K562 (cell line): ENCODE results near the gene PRELID3B. TPM values are rescaled to one million over a fixed set of nuclear protein-coding genes. Genes with fewer than 3 reads are reported as not detected.

ENCODE experiments used
- ATAC-seq: fragments of 200-7000 bp; cut with Tn5 transposase; 3 replicates; pipeline ENCODE4 v1.9.1; 2020; ENCODE audit warnings: moderate library complexity
- BruUV-seq: library from RNA; stranded (reverse); fragments of 400-500 nt; replicated peaks from 2 replicates; lab custom pipeline; 2021; lab: Mats Ljungman, UMichigan
- CTCF ChIA-PET: fragments of 300-600 bp; formaldehyde crosslinking; extraction: SDS; loops from one replicate; lab custom pipeline; 2021; ENCODE audit warnings: low intra/inter-chr PET ratio; lab: Yijun Ruan, JAX
- POLR2A ChIA-PET: fragments of 300-600, 350-650 bp; sonication (Branson Sonifier 250); formaldehyde crosslinking; extraction: SDS; loops from one replicate; lab custom pipeline; 2021; ENCODE audit warnings: antibody characterized with exemption, inconsistent platforms; lab: Yijun Ruan, JAX
- DNase-seq, 4 experiments: peaks; one replicate each; pipeline versions ENCODE4 v3.0.0 to v3.0.0-alpha.2; 2011 to 2018; ENCODE audit warnings: low spot score in 3 of 4, mixed read lengths in 3 of 4; ENCODE audit errors: extremely low read depth in 1 of 4
- FAIRE-seq: peaks from 2 replicates; lab custom pipeline; 2011; peaks lifted over from hg19 to GRCh38; lab: Jason Lieb, UNC
- H2AFZ ChIP-seq: 2 replicates; pipeline ENCODE4 v1.6.0; 2011; ENCODE audit warnings: low read depth, low read length, control low read depth, inconsistent platforms
- H3K27ac ChIP-seq: fragments of 200-600 bp; 3 replicates; pipeline ENCODE4 v1.8.0; 2011; ENCODE audit warnings: low read depth, mild to moderate bottlenecking, control low read depth, inconsistent platforms, low read length, moderate library complexity, mixed read lengths; ENCODE audit errors: extremely low read depth
- H3K27me3 ChIP-seq, 2 experiments: fragments of 300-600 bp in 1 of 2; 2 replicates in 1 of 2; 3 replicates in 1 of 2; pipeline versions ENCODE4 v1.6.0 to v1.8.0; 2011; ENCODE audit warnings: inconsistent platforms in 2 of 2, low read length in 2 of 2, mild to moderate bottlenecking in 1 of 2, mixed read lengths in 1 of 2, moderate library complexity in 1 of 2; ENCODE audit not compliant: control insufficient read depth in 2 of 2, insufficient read depth in 2 of 2
- H3K36me3 ChIP-seq: fragments of 300-600 bp; 3 replicates; pipeline ENCODE4 v1.8.0; 2011; ENCODE audit warnings: mild to moderate bottlenecking, low read length, inconsistent platforms; ENCODE audit not compliant: control insufficient read depth, insufficient read depth
- H3K4me1 ChIP-seq, 2 experiments: fragments of 200-600 bp in 1 of 2; replicated peaks in 1 of 2; 2 replicates in 1 of 2; 3 replicates in 1 of 2; pipeline versions ENCODE4 v1.5.1 to v1.8.0; 2011; ENCODE audit warnings: inconsistent platforms in 2 of 2, low read length in 2 of 2, mild to moderate bottlenecking in 1 of 2, mixed read lengths in 1 of 2, moderate library complexity in 1 of 2; ENCODE audit not compliant: control insufficient read depth in 2 of 2, insufficient read depth in 2 of 2
- H3K4me2 ChIP-seq: 2 replicates; pipeline ENCODE4 v1.6.1; 2011; ENCODE audit warnings: low read length, control low read depth, inconsistent platforms, mixed read lengths; ENCODE audit not compliant: insufficient read depth
- H3K4me3 ChIP-seq: fragments of 200-600 bp; sonication (generic), shearing (Covaris generic); 2 replicates; pipeline ENCODE4 v1.5.1; 2016; ENCODE audit warnings: control low read depth, inconsistent platforms
- H3K79me2 ChIP-seq: fragments of 200-600 bp; 3 replicates; pipeline ENCODE4 v1.8.0; 2011; ENCODE audit warnings: low read length, inconsistent platforms; ENCODE audit not compliant: control insufficient read depth, insufficient read depth
- H3K9ac ChIP-seq, 2 experiments: 2 replicates each; pipeline versions ENCODE4 v1.6.0 to v1.6.1; 2011; ENCODE audit warnings: low read depth in 2 of 2, low read length in 2 of 2, control low read depth in 1 of 2, inconsistent platforms in 1 of 2, mild to moderate bottlenecking in 1 of 2, mixed read lengths in 1 of 2; ENCODE audit not compliant: insufficient read depth in 1 of 2
- H3K9me1 ChIP-seq: one replicate; pipeline ENCODE4 v1.6.0; 2011; ENCODE audit warnings: inconsistent platforms, mild to moderate bottlenecking, low read length, moderate library complexity; ENCODE audit not compliant: control insufficient read depth, insufficient read depth
- H3K9me3 ChIP-seq: replicated peaks from 2 replicates; pipeline ENCODE4 v1.5.1; 2011; ENCODE audit warnings: low read depth, low read length, inconsistent platforms; ENCODE audit not compliant: control insufficient read depth, insufficient read depth
- H4K20me1 ChIP-seq: replicated peaks from 2 replicates; pipeline ENCODE4 v1.6.1; 2011; ENCODE audit warnings: low read length, inconsistent platforms, mixed read lengths; ENCODE audit not compliant: control insufficient read depth, insufficient read depth
- C11orf30 ChIP-seq: fragments of 450-650 bp; IDR thresholded peaks from 2 replicates; pipeline ENCODE4 v1.6.1; 2016; ENCODE audit warnings: low read depth, mild to moderate bottlenecking
- DDX20 ChIP-seq: fragments of 450-650 bp; IDR thresholded peaks from 2 replicates; pipeline ENCODE4 v1.6.1; 2016; ENCODE audit warnings: missing genetic modification characterization, low read depth, mild to moderate bottlenecking, missing compliant biosample characterization, moderate library complexity
- DPF2 ChIP-seq: fragments of 450-650 bp; IDR thresholded peaks from 2 replicates; pipeline ENCODE4 v1.6.1; 2016
- KAT8 ChIP-seq: fragments of 450-650 bp; IDR thresholded peaks from 2 replicates; pipeline ENCODE4 v1.6.1; 2016; ENCODE audit warnings: low read depth, mild to moderate bottlenecking
- NR1H2 ChIP-seq: sonication (generic); formaldehyde crosslinking; IDR thresholded peaks from 2 replicates; pipeline ENCODE4 v1.4.0; 2020; ENCODE audit warnings: mild to moderate bottlenecking, missing genetic modification reagents
- NR2F6 ChIP-seq: fragments of 450-650 bp; formaldehyde crosslinking; IDR thresholded peaks from 2 replicates; pipeline ENCODE4 v1.4.0; 2020; ENCODE audit warnings: mild to moderate bottlenecking
- POLR2A ChIP-seq: fragments of 450-650 bp; conservative IDR thresholded peaks from 2 replicates; pipeline ENCODE4 v1.6.1; 2016
- POLR2B ChIP-seq: fragments of 450-650 bp; IDR thresholded peaks from 2 replicates; pipeline ENCODE4 v1.6.1; 2018; ENCODE audit warnings: low read depth; ENCODE audit not compliant: partially characterized antibody
- SAFB2 ChIP-seq: fragments of 200-400 bp; formaldehyde crosslinking; IDR thresholded peaks from 2 replicates; pipeline ENCODE4 v1.6.1; 2018; ENCODE audit warnings: borderline replicate concordance, low read length, low read depth, moderate library complexity; ENCODE audit not compliant: severe bottlenecking
- SUPT5H ChIP-seq: fragments of 450-650 bp; IDR thresholded peaks from 2 replicates; pipeline ENCODE4 v1.6.1; 2016
- ZFP36 ChIP-seq: fragments of 150-350 bp; IDR thresholded peaks from 2 replicates; pipeline ENCODE4 v1.6.1; 2018; ENCODE audit warnings: low read length, low read depth; ENCODE audit not compliant: partially characterized antibody
- ZNF507 ChIP-seq: conservative IDR thresholded peaks from 2 replicates; pipeline ENCODE4 v1.6.1; 2017; ENCODE audit warnings: missing genetic modification characterization, missing compliant biosample characterization
- WGBS: fragments of 100-300 bp; shearing (Covaris generic); methylation state at CpG from one replicate; pipeline ENCODE4 v1.1.6; 2016; ENCODE audit warnings: low coverage, mixed read lengths; ENCODE audit not compliant: insufficient coverage; ENCODE audit errors: missing lambda C conversion rate; 5-methylcytosine and 5-hydroxymethylcytosine counted together
- in situ Hi-C: fragments of 300-500 bp; cut with MboI; formaldehyde crosslinking; loops from 4 replicates; pipeline ENCODE4 v1.15.0; 2018; ENCODE audit warnings: inconsistent platforms, mixed read lengths
- intact Hi-C: fragments of 100-400 bp; cut with micrococcal nuclease; formaldehyde crosslinking; loops from 2 replicates; pipeline ENCODE4 v1.14.2; 2022
- polyA plus RNA-seq, 8 experiments: library from polyadenylated mRNA; depleted of rRNA in 4 of 8; stranded (reverse) in 5 of 8; unstranded in 3 of 8; fragments of >200 nt; fragmentation: Nextera tagmentation in 2 of 8; fragmentation: Illumina TruSeq in 1 of 8; extraction: Ambion mirVana in 2 of 8; extraction: Trizol in 1 of 8; gene quantifications; 2 replicates each; pipeline versions ENCODE4 v1.2.1 to v1.2.3, GENCODE V29; 2011 to 2014; ENCODE audit warnings: inconsistent platforms in 1 of 8, missing spikeins in 1 of 8
- total RNA-seq, 7 experiments: library from RNA; depleted of rRNA in 6 of 7; stranded (reverse); fragments of >200 nt in 6 of 7; fragmentation: Illumina TruSeq in 2 of 7; extraction: Trizol in 2 of 7; gene quantifications; 2 replicates each; pipeline versions ENCODE4 v1.2.1 to v1.2.3, GENCODE V29; 2011 to 2021; ENCODE audit warnings: low replicate concordance in 1 of 7
- TF ChIP-seq, protein P1 (sequence below): sonication (generic); formaldehyde crosslinking; IDR thresholded peaks from 2 replicates; pipeline ENCODE4 v1.8.0; 2022; ENCODE audit warnings: mild to moderate bottlenecking, missing genetic modification reagents
- TF ChIP-seq, protein P2 (sequence below): fragments of 250-450 bp; sonication (Bioruptor Pico); IDR thresholded peaks from 2 replicates; pipeline ENCODE4 v1.4.0; 2020; ENCODE audit warnings: mild to moderate bottlenecking, moderate library complexity, borderline replicate concordance

PRELID3B gene
- total and polyA plus RNA-seq, 9 of the 15 experiments (the other 6 are each of a cell fraction or from before 2014, with no cell fraction given): 77.0 to 186 (median 101) TPM

DNA sequence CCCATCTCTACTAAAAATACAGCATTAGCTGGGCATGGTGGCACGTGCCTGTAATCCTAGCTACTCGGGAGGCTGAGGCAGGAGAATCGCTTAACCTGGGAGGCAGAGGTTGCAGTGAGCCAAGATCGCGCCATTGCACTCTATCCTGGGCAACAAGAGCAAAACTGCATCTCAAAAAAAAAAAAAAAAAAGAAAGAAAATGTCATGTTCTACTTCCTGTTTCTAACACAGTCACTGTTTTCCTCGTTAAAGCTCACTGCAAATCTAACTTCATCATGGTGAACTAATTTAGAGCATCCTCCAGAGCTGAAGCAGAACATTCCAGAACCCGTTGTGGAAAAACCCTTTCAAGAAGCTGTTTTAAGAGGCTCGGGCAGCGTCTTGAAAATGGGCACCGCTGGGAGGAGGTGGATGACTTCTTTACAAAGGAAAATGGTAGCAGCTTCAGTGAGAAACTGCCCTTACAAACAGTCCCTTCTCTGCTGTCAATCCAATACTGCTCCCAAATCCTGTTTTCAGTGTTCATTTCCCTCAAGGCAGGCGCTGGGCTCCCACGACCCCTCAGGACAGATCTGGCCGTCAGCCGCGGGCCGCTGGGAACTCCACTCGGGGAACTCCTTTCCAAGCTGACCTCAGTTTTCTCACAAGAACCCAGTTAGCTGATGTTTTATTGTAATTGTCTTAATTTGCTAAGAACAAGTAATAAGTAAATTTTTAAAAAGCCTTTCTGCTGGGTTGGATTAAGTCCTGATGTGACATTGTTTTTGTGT is 48.0 kb downstream of the PRELID3B start:
- ATAC-seq (no peak), DNase-seq (no peak), FAIRE-seq (no peak)
- in situ Hi-C loops: no loop called here
- no peaks in the 10 kb centered on the region for H3K9me1 ChIP-seq
- BruUV-seq: TSS peak; percentile 45
- H3K4me3 ChIP-seq: no peak overlapping the region
- H3K27ac ChIP-seq: no peak overlapping the region
- CTCF ChIA-PET: no interaction called here
- peaks cover 0 to 7% of the 10 kb centered on the region in 2 experiments; a peak in 1 of 5 replicates for H3K4me1 ChIP-seq
- no peak overlapping the region for H3K4me2 ChIP-seq
- 88% methylated on average over 17 of the region's 17 CpGs for WGBS
- H4K20me1 ChIP-seq: 0 out of 2 replicates have a peak, but pooled peaks cover 4% of the 10 kb centered on the region
- intact Hi-C loops: no loop called here
- no peaks in the 10 kb centered on the region for H3K27me3 ChIP-seq
- POLR2A ChIA-PET: interaction anchor here (0.5 to 4.0 kb wide), 5 partner anchors 12 to 295 kb away, joined by 3 to 29 read pairs (median 3); partner anchors contain the start of gene NELFCD
- H3K9ac ChIP-seq: no peak overlapping the region
- H3K36me3 ChIP-seq: peaks cover 93% of the 10 kb centered on the region
- H3K9me3 ChIP-seq: no peaks in the 10 kb centered on the region
- no peak overlapping the region for H2AFZ ChIP-seq
- H3K79me2 ChIP-seq: no peaks in the 10 kb centered on the region
- TF ChIP-seq, protein P1, sequence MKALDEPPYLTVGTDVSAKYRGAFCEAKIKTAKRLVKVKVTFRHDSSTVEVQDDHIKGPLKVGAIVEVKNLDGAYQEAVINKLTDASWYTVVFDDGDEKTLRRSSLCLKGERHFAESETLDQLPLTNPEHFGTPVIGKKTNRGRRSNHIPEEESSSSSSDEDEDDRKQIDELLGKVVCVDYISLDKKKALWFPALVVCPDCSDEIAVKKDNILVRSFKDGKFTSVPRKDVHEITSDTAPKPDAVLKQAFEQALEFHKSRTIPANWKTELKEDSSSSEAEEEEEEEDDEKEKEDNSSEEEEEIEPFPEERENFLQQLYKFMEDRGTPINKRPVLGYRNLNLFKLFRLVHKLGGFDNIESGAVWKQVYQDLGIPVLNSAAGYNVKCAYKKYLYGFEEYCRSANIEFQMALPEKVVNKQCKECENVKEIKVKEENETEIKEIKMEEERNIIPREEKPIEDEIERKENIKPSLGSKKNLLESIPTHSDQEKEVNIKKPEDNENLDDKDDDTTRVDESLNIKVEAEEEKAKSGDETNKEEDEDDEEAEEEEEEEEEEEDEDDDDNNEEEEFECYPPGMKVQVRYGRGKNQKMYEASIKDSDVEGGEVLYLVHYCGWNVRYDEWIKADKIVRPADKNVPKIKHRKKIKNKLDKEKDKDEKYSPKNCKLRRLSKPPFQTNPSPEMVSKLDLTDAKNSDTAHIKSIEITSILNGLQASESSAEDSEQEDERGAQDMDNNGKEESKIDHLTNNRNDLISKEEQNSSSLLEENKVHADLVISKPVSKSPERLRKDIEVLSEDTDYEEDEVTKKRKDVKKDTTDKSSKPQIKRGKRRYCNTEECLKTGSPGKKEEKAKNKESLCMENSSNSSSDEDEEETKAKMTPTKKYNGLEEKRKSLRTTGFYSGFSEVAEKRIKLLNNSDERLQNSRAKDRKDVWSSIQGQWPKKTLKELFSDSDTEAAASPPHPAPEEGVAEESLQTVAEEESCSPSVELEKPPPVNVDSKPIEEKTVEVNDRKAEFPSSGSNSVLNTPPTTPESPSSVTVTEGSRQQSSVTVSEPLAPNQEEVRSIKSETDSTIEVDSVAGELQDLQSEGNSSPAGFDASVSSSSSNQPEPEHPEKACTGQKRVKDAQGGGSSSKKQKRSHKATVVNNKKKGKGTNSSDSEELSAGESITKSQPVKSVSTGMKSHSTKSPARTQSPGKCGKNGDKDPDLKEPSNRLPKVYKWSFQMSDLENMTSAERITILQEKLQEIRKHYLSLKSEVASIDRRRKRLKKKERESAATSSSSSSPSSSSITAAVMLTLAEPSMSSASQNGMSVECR (CRISPR knock-in tag): no peak
- TF ChIP-seq ZFP36 (no peak), POLR2B (no peak), C11orf30 (no peak), NR2F6 (CRISPR knock-in tag) (no peak), SAFB2 (no peak), NR1H2 (CRISPR knock-in tag) (no peak), POLR2A (peak; percentile 41; the same call in 1 of the 2 replicates), DDX20 (tag) (no peak), DPF2 (no peak), ZNF507 (tag) (no peak), KAT8 (no peak), SUPT5H (0 out of 2 replicates have a peak, but pooled peaks have one; percentile 37)
- TF ChIP-seq, protein P2, sequence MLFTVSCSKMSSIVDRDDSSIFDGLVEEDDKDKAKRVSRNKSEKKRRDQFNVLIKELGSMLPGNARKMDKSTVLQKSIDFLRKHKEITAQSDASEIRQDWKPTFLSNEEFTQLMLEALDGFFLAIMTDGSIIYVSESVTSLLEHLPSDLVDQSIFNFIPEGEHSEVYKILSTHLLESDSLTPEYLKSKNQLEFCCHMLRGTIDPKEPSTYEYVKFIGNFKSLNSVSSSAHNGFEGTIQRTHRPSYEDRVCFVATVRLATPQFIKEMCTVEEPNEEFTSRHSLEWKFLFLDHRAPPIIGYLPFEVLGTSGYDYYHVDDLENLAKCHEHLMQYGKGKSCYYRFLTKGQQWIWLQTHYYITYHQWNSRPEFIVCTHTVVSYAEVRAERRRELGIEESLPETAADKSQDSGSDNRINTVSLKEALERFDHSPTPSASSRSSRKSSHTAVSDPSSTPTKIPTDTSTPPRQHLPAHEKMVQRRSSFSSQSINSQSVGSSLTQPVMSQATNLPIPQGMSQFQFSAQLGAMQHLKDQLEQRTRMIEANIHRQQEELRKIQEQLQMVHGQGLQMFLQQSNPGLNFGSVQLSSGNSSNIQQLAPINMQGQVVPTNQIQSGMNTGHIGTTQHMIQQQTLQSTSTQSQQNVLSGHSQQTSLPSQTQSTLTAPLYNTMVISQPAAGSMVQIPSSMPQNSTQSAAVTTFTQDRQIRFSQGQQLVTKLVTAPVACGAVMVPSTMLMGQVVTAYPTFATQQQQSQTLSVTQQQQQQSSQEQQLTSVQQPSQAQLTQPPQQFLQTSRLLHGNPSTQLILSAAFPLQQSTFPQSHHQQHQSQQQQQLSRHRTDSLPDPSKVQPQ: no peak
